ENCODE measurements around the gene CAV3.

- TF ChIP-seq EP300 (IDR thresholded peaks at IDR 0.05): no peak
- no peak for TF ChIP-seq CTCF (IDR thresholded peaks at IDR 0.05)
Observed at GRCh38 chr3:8724108-8724752, 9.4 kb upstream of the CAV3 start.
